ENCODE measurements around the gene VAMP8. TPM values are rescaled to one million over a fixed set of nuclear protein-coding genes. Genes with fewer than 3 reads are reported as not detected.
A peak's percentile ranks its signal among the peaks of the same experiment; 100 is the strongest.
"Not testable (repeated sequence)": the region's sequence is repeated elsewhere in the genome, so short reads cannot be mapped to it uniquely, and the experiment has no call there.

The VAMP8 gene
- total and polyA plus RNA-seq, 4 donors, result 29.2 to 140 (median 79.4) TPM

- TF ChIP-seq SP1 (IDR thresholded peaks at IDR 0.05) (peak; percentile 23), FOXA2 (IDR thresholded peaks at IDR 0.05) (no peak), ZBTB33 (IDR thresholded peaks at IDR 0.05) (no peak)
Observed at GRCh38 chr2:85611705-85612587, 34.6 kb downstream of the VAMP8 start, which contains the start of gene C2orf68 (continued).

- Histone ChIP-seq H3K36me3 (ENCODE audit: control insufficient read depth in 4 of 4, insufficient read depth in 3 of 4, low read depth in 1 of 4, low read length in 3 of 4) (peaks cover 0 to 4% (median 2%) of the 10 kb centered on the region in 4 donors), H3K9ac (ENCODE audit: low read depth in 1 of 2, low read length in 2 of 2) (no peak overlapping the region), H3K27me3 (ENCODE audit: control insufficient read depth in 4 of 4, insufficient read depth in 4 of 4, low read length in 3 of 4) (no peaks in the 10 kb centered on the region), H3K27ac (ENCODE audit: low read depth in 1 of 2, low read length in 2 of 2) (no peak overlapping the region), H3K4me3 (ENCODE audit: low read depth in 1 of 3, low read length in 3 of 3) (no peak overlapping the region), H3K4me1 (ENCODE audit: control insufficient read depth in 4 of 4, insufficient read depth in 4 of 4, low read length in 3 of 4) (peaks cover 0 to 36% (median 24%) of the 10 kb centered on the region in 4 donors), H3K9me3 (ENCODE audit: control insufficient read depth in 4 of 4, low read length in 3 of 4) (no peaks in the 10 kb centered on the region)
- no peak for DNase-seq (ENCODE audit: low spot score)
- WGBS, result 85% methylated on average over 10 of the region's 10 CpGs
- TF ChIP-seq ATF3 (IDR thresholded peaks at IDR 0.05), result no peak
- no peak for TF ChIP-seq NR2F2 (IDR thresholded peaks at IDR 0.05)
- TF ChIP-seq CTCF (IDR thresholded peaks at IDR 0.05; ENCODE audit: low read depth, low read length, missing input control), result no peak
- no peak for TF ChIP-seq RAD21 (IDR thresholded peaks at IDR 0.05)
- no peak for TF ChIP-seq RXRA (IDR thresholded peaks at IDR 0.05)
- TF ChIP-seq EGR1 (IDR thresholded peaks at IDR 0.05; ENCODE audit: low read depth in 2 of 2), result no peak
- no peak for TF ChIP-seq GABPA (IDR thresholded peaks at IDR 0.05 in 1 of 2, conservative IDR thresholded peaks at IDR 0.05 in 1 of 2)
Observed at GRCh38 chr2:85613717-85614515, 36.5 kb downstream of the VAMP8 start.

- H3K4me3 ChIP-seq (ENCODE audit: low read depth in 1 of 3, low read length in 3 of 3); DNase-seq (ENCODE audit: low spot score); H3K9me3 ChIP-seq (ENCODE audit: control insufficient read depth in 4 of 4, low read length in 3 of 4); H3K36me3 ChIP-seq (ENCODE audit: control insufficient read depth in 4 of 4, insufficient read depth in 3 of 4, low read depth in 1 of 4, low read length in 3 of 4); H3K9ac ChIP-seq (ENCODE audit: low read depth in 1 of 2, low read length in 2 of 2); H3K27me3 ChIP-seq (ENCODE audit: control insufficient read depth in 4 of 4, insufficient read depth in 4 of 4, low read length in 3 of 4); H3K27ac ChIP-seq (ENCODE audit: low read depth in 1 of 2, low read length in 2 of 2): not testable (repeated sequence)
- peaks cover 0 to 31% (median 21%) of the 10 kb centered on the region in 4 donors for H3K4me1 ChIP-seq (ENCODE audit: control insufficient read depth in 4 of 4, insufficient read depth in 4 of 4, low read length in 3 of 4)
- WGBS, result 97% methylated on average over 7 of the region's 7 CpGs
Observed at GRCh38 chr2:85614757-85615156, 37.4 kb downstream of the VAMP8 start.
